GM18507 (cell line): ENCODE measurements around the gene CIP2A.

ENCODE experiments used
- DNase-seq: peaks from one replicate; pipeline ENCODE4 v3.0.0; 2011; ENCODE audit warnings: low read depth; ENCODE audit not compliant: insufficient read length; ENCODE audit errors: extremely low spot score
- FAIRE-seq: peaks from 2 replicates; lab custom pipeline; 2011; peaks lifted over from hg19 to GRCh38; lab: Jason Lieb, UNC

CIP2A gene

DNA sequence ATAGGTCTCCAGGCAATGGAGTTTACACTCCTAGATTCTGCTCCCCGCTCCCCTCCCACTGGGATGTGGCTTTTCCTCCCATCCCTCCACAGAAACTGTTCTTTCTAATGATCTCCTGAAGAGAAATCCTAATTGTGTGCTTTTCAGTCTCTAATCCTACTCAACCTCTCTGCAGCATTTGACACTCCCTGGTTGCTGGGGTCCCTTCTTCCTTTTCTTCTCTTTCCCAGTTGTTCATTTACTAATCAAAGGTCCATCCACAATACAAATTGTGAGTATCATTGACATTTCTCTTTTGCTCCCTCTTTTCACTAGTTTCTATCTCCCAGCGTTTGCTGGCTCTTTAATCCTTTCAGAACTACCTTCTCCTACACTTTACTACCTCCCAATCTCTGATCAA is 72.4 kb downstream of the CIP2A start:
- no peak for FAIRE-seq
- DNase-seq = no peak

GRCh38 chr3:108513961-108514360 is 75.3 kb downstream of the CIP2A start:
- DNase-seq (no peak), FAIRE-seq (no peak)

DNA sequence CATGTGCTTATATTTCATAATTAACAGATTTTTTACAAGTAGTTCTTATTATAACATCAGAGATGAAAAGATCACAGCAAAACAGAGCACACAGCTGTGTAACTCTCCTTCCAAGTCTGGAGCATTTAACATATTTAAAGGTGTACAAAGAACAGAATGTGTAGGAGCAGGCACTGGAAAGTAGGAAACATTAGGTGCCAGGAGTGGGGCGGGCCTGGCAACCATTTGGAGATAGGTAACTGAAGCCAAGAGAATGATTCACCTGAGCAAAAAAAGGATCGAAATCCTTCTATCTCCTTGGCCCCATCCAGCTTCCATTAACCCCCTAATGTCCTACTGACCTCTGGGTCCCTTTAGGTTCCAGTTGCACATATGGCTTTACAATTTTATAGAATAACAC is 76.6 kb downstream of the CIP2A start:
- DNase-seq = no peak
- FAIRE-seq = no peak

- no peak for DNase-seq
Observed at GRCh38 chr3:108511490-108511889, 77.7 kb downstream of the CIP2A start.

GRCh38 chr3:108511055-108511454 is 78.2 kb downstream of the CIP2A start:
- no peak for FAIRE-seq
- DNase-seq = no peak

More at GRCh38 chr3:108511490-108511889, 77.7 kb downstream of the CIP2A start:
- no peak for FAIRE-seq

- FAIRE-seq (no peak), DNase-seq (no peak)
Observed at GRCh38 chr3:108510496-108510895, 78.7 kb downstream of the CIP2A start, which contains the start of gene MYH15. Gene MYH15, minus strand, starts transcription at chr3:108510596. Its CDS starts 66 bp downstream, at chr3:108510530.

DNA sequence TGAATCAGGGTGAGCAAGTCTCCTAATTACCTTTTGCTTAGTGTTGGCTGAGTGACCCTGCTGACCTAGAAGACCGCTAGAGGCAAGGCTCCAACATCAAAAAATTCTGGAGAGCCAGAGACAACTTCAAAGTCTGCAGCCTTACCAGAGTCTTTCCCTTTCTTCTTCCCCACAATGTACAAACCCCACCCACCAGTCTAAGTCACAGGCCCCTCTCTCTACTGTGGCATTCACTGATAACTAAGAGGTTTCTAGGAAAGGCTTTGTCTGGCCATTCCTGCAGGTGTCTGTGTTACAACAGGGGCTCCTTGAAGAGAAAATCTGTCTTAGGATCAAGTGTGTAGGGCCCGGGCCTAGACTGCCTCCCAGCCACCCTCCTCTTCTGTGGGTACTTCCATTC is 79.4 kb downstream of the CIP2A start:
- DNase-seq = no peak
- FAIRE-seq = no peak

DNA sequence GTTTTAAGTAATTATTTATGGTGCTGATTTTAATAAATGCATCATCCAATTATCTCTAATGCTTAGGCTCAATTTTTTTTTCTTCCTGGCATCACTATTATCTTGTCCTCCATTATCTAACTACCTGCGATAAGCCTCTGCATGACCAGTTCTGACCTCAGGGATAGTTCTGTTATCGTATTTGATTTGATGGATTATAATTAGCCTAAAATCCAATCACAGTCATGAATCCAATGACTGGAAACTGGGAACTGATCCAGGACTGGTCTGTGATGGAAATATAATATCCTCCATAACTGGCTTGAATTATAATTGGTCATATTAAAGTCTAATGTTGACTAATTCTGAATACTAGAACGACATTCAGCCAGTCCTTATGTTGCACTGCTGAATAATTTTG is 80.0 kb downstream of the CIP2A start:
- no peak for FAIRE-seq

GRCh38 chr3:108507902-108508301 is 81.3 kb downstream of the CIP2A start:
- FAIRE-seq (no peak), DNase-seq (no peak)

More for the DNA sequence above, 80.0 kb downstream of the CIP2A start:
- no peak for DNase-seq

- no peak for DNase-seq
- no peak for FAIRE-seq
Observed at GRCh38 chr3:108505811-108506210, 83.4 kb downstream of the CIP2A start.

DNA sequence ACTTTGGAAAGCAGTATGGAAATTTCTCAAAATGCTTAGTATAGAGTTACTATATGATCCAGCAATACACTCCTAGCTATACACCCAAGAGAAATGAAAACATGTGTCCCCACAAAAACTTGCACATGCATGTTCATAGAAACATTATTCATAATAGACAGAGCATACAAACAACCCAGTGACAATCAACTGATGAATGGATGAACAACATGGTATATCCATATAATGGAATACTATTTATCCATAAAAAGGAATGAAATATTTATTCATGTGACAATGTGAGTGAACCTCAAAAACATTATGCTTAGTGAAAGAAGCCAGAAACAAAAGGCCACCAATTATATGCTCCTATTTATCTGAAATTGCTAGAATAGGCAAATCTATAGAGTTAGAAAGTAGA is 85.5 kb downstream of the CIP2A start:
- DNase-seq = no peak
- FAIRE-seq = no peak

GRCh38 chr3:108501535-108501934 is 87.7 kb downstream of the CIP2A start:
- FAIRE-seq (no peak), DNase-seq (no peak)

GRCh38 chr3:108500728-108501127 is 88.5 kb downstream of the CIP2A start:
- DNase-seq (no peak), FAIRE-seq (no peak)
